IgD-negative memory B cell (primary cell): ENCODE data around the gene COL27A1. TPM values are rescaled to one million over a fixed set of nuclear protein-coding genes. Genes with fewer than 3 reads are reported as not detected.

Source experiments
- H3K27ac Mint-ChIP-seq, 3 donors: one replicate each; pipeline ENCODE4 v1.8.0; 2020 to 2022; ENCODE audit warnings: mild to moderate bottlenecking in 3 of 3, mixed read lengths in 3 of 3, moderate library complexity in 1 of 3
- H3K27me3 Mint-ChIP-seq: one replicate; pipeline ENCODE4 v1.8.0; 2021; ENCODE audit warnings: mixed read lengths
- H3K36me3 Mint-ChIP-seq: one replicate; pipeline ENCODE4 v1.8.0; 2020; ENCODE audit warnings: mild to moderate bottlenecking, mixed read lengths
- H3K4me1 Mint-ChIP-seq, 3 donors: one replicate each; pipeline ENCODE4 v1.8.0; 2020 to 2022; ENCODE audit warnings: mixed read lengths in 3 of 3, mild to moderate bottlenecking in 1 of 3
- H3K4me3 Mint-ChIP-seq, 4 donors: one replicate each; pipeline ENCODE4 v1.8.0; 2020 to 2022; ENCODE audit warnings: mild to moderate bottlenecking in 4 of 4, mixed read lengths in 4 of 4, moderate library complexity in 3 of 4
- H3K9me3 Mint-ChIP-seq, 3 donors: one replicate each; pipeline ENCODE4 v1.8.0; 2020 to 2021; ENCODE audit warnings: mixed read lengths in 3 of 3, mild to moderate bottlenecking in 1 of 3
- polyA plus RNA-seq: library from polyadenylated mRNA; unstranded; fragments of 300-500 nt; fragmentation: Illumina TruSeq; gene quantifications from one replicate; pipeline ENCODE4 v1.2.3, GENCODE V29; 2021

Gene COL27A1
- polyA plus RNA-seq, 1 donor from 2014 or later, result not detected

DNA sequence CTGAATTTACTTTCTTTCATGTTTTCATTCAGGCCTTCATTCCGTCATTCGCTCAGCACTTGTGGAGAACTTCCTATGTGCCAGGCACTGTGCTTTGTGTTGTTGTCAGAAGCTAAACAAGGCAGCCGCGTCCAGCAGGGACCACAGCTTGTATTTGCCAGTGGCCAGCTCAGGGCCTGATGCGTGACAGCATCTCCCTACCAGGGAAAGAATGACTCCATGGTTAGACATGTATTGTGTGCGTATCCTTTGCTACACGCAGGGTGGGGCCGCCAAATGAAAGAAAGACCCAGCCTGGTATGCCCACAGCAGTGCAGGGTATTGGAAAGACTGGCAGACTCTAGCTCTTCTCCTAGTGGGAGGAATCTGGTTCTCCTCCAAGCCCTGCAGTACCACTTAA lies 4.7 kb upstream of the COL27A1 start:
- Mint-ChIP-seq H3K27me3 (peaks cover 30% of the 10 kb centered on the region), H3K4me3 (no peak overlapping the region), H3K27ac (no peak overlapping the region), H3K9me3 (peaks cover 0 to 1% (median 0%) of the 10 kb centered on the region in 3 donors), H3K4me1 (peaks cover 4 to 8% (median 5%) of the 10 kb centered on the region in 3 donors), H3K36me3 (no peaks in the 10 kb centered on the region)

DNA sequence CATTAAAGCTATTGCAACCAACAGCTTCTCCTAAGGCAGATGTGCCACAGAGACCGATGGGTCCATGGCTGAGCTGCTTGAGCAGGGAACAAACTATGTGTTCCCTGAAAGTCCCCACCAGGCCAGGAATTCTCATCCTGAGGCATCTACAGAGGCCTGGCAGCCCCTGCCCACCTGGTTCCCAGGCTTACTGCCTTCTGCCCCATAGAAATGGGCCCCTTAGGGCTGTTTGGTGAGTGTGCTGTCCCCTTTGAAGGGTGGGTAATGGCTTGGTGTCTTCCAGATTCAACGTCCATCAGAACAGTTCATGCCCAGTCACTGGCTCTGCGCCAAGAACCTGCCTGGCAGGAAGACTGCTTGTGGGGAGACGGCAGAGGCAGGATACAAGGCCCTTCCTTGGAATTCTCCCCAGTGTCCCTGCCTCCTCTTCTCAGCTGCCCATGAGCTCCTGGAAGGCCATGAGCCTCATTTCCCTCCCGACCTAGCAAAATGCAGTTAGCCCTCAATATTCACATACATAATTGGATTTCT lies 3.8 kb upstream of the COL27A1 start:
- Mint-ChIP-seq H3K27ac (no peak overlapping the region), H3K36me3 (no peaks in the 10 kb centered on the region), H3K9me3 (peaks cover 0 to 1% (median 0%) of the 10 kb centered on the region in 3 donors), H3K4me1 (peaks cover 4 to 11% (median 5%) of the 10 kb centered on the region in 3 donors), H3K4me3 (no peak overlapping the region), H3K27me3 (peaks cover 34% of the 10 kb centered on the region)

DNA sequence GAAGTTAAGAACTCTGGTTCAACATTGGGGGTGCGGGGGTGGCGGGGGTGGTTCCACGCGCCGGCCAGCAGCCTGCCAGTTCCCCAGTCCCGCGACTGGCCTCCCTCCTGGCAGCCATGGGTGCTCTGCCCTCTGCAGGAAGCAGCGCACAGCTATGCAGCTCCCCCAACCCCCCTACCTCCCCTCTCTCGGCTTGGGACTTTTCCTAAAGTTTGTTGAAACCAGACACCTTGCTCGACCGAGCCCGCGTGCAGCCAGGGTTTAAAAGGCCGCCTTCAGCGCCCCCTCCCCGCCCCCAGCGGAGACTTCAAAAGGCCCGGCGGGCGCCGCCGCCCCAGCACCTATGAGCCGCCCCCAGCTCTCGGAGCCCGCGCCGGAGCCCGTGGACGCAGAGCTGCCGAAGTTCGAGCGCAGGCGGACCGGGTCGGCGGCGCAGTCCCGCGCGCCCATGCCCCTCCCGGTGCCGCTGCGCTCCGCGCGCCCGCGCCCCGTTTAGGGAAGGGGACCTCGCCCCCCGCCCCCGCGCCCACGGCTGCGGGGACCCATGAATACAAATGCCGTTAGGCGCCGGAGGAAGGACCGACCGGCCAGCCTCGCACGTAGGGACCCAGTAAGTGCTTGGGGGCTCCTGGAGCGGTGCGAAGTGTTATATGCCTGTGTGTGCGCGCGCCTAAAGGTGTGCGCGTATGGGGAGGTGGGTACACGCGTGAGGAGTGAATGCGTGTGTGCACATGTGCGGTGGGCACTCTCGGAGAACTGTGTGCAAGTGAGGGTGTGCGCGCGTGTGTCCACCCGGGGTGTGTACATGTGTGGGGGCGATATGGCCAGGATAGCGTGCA lies 1.4 kb upstream of the COL27A1 start:
- H3K27ac Mint-ChIP-seq, result no peak overlapping the region
- H3K9me3 Mint-ChIP-seq, result peaks cover 0 to 1% (median 0%) of the 10 kb centered on the region in 3 donors
- peak overlapping the region; percentile 51 to 82 (median 72) for H3K4me3 Mint-ChIP-seq
- peaks cover 38% of the 10 kb centered on the region for H3K27me3 Mint-ChIP-seq
- peaks cover 6 to 12% (median 12%) of the 10 kb centered on the region in 3 donors for H3K4me1 Mint-ChIP-seq
- H3K36me3 Mint-ChIP-seq, result no peaks in the 10 kb centered on the region

DNA sequence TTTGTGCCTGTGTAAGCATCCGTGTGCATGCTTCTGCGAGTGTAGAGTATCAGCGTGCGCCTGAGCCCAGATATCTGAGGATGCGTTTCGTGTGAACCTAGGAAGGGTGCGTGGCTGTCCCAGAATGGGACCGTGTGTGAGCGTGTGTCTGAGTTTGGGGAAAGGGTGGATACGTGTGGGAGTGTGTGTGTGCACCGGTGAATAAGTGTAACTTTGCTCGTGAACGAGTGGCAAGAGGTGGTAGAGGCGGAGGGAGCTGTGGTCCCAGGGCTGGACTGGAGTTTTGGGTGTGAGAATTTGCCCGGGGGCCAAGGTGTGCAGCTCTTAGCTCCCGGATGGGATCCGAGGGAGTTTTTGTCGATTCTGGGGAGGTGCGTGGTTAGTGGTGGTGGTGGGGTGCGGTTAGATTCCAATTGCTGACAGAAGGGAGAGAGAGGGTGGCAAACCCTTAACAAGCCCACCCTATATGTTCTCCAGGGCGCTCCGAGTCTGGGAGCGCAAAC lies 686 bp upstream of the COL27A1 start:
- Mint-ChIP-seq H3K36me3 (no peaks in the 10 kb centered on the region), H3K4me1 (peaks cover 6 to 12% (median 12%) of the 10 kb centered on the region in 3 donors), H3K4me3 (peak overlapping the region; percentile 51 to 82 (median 72)), H3K9me3 (peaks cover 0 to 1% (median 0%) of the 10 kb centered on the region in 3 donors), H3K27me3 (peaks cover 39% of the 10 kb centered on the region), H3K27ac (no peak overlapping the region)

DNA sequence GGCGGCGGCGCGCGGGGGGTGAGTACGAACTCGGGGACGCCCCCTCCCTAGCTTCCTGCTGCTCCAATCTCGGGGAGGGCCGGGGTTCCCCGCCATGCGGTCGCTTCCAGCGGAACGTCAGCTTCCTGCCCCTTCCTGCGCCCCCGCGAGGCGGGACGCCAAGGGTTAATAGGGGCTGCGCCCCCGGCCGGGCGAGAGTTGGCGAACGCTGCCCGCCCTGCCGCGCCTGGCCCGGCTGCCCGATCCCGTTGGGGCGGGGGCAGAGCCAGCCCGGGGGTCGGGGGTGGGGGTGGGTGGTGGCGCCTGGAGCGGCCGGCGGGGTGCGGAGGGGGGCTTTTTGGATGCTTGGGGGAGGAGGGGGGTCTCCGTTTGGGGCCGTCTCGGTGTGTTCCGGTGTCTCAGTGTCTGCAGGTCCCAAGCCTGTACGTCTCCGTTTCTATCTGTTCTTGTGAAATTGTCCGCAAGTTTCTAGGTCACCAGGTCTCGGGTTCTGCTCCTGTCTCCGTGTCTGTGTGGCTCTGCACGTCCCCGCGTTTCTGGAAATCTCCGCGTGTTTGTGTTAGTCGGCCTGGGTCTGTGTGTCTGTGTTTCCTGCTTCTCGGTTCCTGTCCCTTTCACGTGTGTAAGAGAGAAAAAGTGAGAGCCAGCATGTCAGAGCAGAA lies 789 bp downstream of the COL27A1 start:
- Mint-ChIP-seq H3K36me3 (peaks cover 1% of the 10 kb centered on the region), H3K9me3 (peaks cover 0 to 3% (median 0%) of the 10 kb centered on the region in 3 donors), H3K27ac (peak overlapping the region in 1 of 3 donors; percentile 76), H3K4me3 (peak overlapping the region; percentile 72 to 92 (median 84)), H3K27me3 (peaks cover 37% of the 10 kb centered on the region), H3K4me1 (peaks cover 6 to 12% (median 12%) of the 10 kb centered on the region in 3 donors)

DNA sequence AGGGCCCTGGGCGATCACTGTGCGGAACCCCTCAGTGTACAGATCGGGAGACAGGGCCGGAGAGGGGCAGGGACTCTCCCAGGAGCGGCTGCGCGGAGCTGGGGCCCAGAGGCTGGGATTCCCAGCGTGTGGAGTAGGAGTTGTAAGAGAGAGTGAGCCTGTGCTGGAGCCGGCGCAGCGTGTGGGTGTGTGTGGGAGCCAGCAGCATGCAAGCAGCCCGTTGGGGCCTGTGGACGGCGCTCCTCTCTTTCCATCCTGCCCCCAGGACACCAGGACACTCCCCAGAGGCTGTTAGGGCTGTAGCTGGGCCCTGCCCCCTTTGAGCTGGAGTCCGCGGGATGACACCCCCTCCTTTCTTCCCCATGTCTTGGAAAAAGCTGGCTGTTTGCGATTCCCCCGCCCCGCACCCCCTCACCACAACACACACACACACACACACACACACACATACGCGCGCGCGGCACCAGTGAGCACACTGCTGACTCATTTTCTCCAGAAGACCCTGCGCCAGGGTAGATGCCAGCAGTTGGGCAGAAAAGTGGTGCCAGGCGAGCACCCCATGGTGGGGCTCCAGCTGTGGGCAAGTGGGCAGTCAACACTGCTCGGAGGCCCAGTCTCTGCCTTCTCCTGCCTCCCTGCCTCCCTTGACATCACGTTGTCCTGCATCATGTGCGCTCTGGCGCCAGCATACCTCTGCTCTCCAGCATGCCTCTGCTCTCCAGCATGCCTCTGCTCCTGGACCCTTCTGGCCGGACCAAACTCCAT lies 1.5 kb downstream of the COL27A1 start:
- peak overlapping the region; percentile 72 to 92 (median 84) for H3K4me3 Mint-ChIP-seq
- H3K27ac Mint-ChIP-seq, result peak overlapping the region in 1 of 3 donors; percentile 76
- peaks cover 0 to 1% (median 0%) of the 10 kb centered on the region in 3 donors for H3K9me3 Mint-ChIP-seq
- peaks cover 37% of the 10 kb centered on the region for H3K27me3 Mint-ChIP-seq
- H3K36me3 Mint-ChIP-seq, result peaks cover 1% of the 10 kb centered on the region
- H3K4me1 Mint-ChIP-seq, result peaks cover 6 to 12% (median 12%) of the 10 kb centered on the region in 3 donors

DNA sequence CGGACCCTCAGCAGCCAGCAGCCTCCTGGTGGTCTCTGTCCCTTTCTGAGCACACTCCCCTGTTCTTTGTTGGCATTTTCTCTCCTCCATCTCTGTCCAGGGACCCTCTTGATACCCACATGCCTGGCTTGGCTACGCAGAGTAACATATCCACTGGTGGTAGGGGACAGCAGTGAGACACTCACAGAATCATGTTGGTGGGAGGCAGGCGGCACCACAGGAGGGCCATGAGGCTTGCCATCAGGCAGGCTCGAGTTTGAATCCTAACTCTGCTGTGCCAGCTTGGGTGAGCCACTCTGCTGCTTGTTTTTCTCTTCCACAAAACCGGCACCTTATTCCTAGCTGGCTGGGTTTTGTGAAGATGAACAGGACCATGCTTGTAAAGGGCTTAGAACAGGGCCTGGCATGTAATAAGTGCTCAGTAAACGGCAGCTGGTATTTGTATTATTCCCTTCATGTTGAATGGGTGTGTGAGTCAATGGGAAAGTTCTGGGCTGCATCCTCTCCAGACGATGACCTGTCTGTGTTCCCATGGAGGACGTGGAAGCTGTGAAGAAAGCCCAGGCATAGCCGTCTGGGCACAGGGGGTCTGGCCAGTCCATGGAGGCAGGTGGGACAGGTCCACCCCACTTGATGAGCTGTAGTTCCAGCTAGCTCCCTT lies 2.3 kb downstream of the COL27A1 start:
- peak overlapping the region in 3 of 4 donors; percentile 17 to 82 (median 48) for H3K4me3 Mint-ChIP-seq
- H3K9me3 Mint-ChIP-seq, result peaks cover 0 to 1% (median 0%) of the 10 kb centered on the region in 3 donors
- no peak overlapping the region for H3K27ac Mint-ChIP-seq
- H3K36me3 Mint-ChIP-seq, result peaks cover 1% of the 10 kb centered on the region
- peaks cover 30% of the 10 kb centered on the region for H3K27me3 Mint-ChIP-seq
- peaks cover 6 to 12% (median 12%) of the 10 kb centered on the region in 3 donors for H3K4me1 Mint-ChIP-seq

DNA sequence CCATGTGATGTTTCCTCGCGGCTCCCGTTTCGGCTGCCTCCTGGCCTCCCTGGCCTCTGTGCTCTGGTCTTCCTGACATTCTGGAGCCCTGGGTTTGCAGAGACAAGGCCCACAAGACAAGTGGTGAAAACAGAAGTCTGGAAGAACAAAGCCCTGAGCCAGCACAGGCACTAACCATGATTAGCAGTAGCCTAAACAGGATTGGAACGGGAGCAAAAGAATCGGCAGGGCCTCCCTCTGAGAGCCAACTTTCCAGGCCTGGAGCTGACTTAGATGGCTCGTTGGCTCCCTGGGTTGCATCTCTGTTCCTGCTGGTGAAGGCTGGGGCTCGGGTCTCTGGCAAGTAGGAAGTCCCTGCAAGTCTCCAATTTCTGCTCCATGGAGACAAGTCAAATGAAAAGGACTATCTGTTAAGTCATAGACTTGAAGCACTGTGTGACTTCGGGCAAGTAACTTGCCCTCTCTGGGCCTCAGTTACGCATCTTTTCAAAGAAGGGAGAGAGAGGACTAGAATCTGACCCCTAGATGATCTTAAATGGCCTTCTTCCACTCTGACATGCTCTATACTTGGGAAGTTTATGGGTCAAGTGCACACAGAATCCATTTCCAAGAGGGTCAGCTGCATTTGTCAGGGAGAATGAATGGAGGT lies 3.3 kb downstream of the COL27A1 start:
- H3K27me3 Mint-ChIP-seq, result peaks cover 28% of the 10 kb centered on the region
- peak overlapping the region in 1 of 4 donors; percentile 68 for H3K4me3 Mint-ChIP-seq
- H3K27ac Mint-ChIP-seq, result no peak overlapping the region
- peaks cover 6 to 12% (median 12%) of the 10 kb centered on the region in 3 donors for H3K4me1 Mint-ChIP-seq
- peaks cover 1% of the 10 kb centered on the region for H3K36me3 Mint-ChIP-seq
- H3K9me3 Mint-ChIP-seq, result peaks cover 0 to 1% (median 0%) of the 10 kb centered on the region in 3 donors

DNA sequence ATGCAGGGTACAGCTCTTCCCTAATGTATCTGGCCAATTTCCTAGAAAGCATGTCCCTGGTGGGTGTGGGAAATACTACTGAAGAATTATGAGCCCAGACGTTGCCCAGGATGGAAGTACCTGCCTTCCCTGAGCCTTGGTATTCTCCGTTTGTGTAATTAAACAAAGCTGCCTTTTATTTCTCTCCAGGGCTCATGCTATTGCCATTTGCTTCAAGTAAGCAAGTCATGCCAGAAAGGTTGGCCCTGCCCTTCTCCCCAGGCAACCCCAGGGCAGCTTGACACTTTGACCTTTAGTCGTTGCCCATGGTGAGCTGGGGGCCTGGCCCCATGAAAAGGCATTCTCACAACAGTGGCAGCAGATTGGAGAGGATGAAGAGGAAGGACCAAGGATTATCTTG lies 4.4 kb downstream of the COL27A1 start:
- peaks cover 0 to 1% (median 0%) of the 10 kb centered on the region in 3 donors for H3K9me3 Mint-ChIP-seq
- peaks cover 1% of the 10 kb centered on the region for H3K36me3 Mint-ChIP-seq
- H3K27me3 Mint-ChIP-seq, result peaks cover 23% of the 10 kb centered on the region
- peak overlapping the region in 1 of 4 donors; percentile 39 for H3K4me3 Mint-ChIP-seq
- no peak overlapping the region for H3K27ac Mint-ChIP-seq
- peaks cover 2 to 8% (median 7%) of the 10 kb centered on the region in 3 donors for H3K4me1 Mint-ChIP-seq

DNA sequence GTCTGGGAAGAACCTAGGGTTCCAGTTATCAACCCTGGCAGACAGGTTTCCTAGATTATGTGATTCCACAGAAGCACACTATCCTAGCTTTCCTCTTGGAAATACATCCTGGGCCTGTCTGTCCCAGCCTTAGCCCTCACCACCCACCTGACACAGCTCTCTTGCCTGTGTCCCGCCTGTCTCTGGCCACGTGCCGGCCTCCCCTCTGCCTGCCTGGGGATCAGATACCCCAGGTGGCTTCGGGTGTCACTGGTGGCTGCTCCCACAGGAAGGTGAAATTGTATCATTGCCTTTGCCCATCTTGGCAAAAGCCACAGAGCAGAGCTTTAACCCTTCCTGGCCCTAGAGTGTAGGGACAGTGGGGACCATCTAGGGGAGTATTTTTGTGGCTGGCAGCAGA lies 6.2 kb downstream of the COL27A1 start:
- H3K9me3 Mint-ChIP-seq, result peaks cover 0 to 1% (median 0%) of the 10 kb centered on the region in 3 donors

DNA sequence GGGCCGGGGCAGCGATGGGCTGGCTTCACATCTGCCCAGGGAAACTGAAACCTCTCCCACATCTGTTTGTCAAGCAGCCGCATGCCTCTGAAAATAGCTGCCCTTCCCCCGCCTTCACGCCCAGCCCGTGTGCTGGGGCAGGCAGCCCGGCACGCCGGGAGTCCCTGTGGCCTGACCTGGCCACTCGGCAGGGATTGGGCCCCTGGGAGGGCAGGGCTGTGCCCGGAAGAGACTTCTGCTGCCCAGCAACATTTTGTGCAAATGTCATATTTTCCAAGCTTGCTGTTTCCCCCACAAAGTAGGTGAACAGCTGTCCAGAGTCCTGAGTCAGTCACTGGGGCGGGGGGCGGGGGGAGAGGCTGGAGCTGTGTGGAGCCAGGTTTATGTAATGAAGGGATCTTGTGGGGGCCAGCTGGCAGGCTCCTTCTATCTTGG lies 8.2 kb downstream of the COL27A1 start:
- Mint-ChIP-seq H3K27me3 (peaks cover 11% of the 10 kb centered on the region), H3K9me3 (peaks cover 0 to 1% (median 0%) of the 10 kb centered on the region in 3 donors), H3K27ac (no peak overlapping the region), H3K4me3 (no peak overlapping the region), H3K36me3 (peaks cover 1% of the 10 kb centered on the region), H3K4me1 (no peaks in the 10 kb centered on the region)

More for the DNA sequence above, 6.2 kb downstream of the COL27A1 start:
- peaks cover 13% of the 10 kb centered on the region for H3K27me3 Mint-ChIP-seq
- peaks cover 1% of the 10 kb centered on the region for H3K36me3 Mint-ChIP-seq
- H3K4me3 Mint-ChIP-seq, result no peak overlapping the region
- no peak overlapping the region for H3K27ac Mint-ChIP-seq
- H3K4me1 Mint-ChIP-seq, result peaks cover 0 to 7% (median 2%) of the 10 kb centered on the region in 3 donors

DNA sequence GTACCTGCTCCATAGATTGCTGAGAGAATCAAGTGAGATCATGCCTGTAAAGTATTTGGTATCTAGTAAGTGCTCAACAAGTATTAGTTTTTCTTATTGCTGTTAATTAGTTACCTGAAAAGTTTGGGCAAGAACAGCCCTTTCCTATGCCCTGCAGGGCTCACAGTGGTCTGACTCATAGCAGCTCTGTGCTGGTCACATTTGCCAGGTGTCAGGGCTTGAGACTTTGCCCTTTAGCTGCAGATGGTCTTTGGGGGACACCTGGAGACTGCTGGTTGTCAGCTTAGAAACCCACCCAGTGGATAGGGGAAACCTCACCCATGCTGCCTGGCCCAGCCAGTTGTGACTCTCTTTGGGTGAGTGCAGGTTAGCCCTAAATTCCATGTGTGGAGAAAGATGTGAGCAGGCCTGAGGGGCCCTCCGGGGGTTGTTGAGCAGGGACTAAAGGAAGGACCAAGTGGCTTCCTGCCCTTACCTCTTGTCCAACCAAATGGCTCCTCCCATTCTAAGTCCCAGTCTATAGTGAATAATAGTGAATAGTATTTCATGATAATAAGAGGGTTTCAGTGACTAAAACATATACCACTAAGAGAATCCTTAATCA lies 9.0 kb downstream of the COL27A1 start:
- Mint-ChIP-seq H3K27me3 (peaks cover 11% of the 10 kb centered on the region), H3K9me3 (peaks cover 0 to 1% (median 0%) of the 10 kb centered on the region in 3 donors), H3K4me1 (no peaks in the 10 kb centered on the region), H3K36me3 (peaks cover 1% of the 10 kb centered on the region), H3K4me3 (no peak overlapping the region), H3K27ac (no peak overlapping the region)
